NCI-H1694 treated with DMSO at 0.1 percent for 48 hours (cell line): ENCODE data around the gene PREP.
"Not testable (repeated sequence)": the region's sequence is repeated elsewhere in the genome, so short reads cannot be mapped to it uniquely, and the experiment has no call there.

Experiments used
- DNase-seq: peaks from one replicate; lab custom pipeline; 2025; lab: John Stamatoyannopoulos, UW

Gene PREP

DNA sequence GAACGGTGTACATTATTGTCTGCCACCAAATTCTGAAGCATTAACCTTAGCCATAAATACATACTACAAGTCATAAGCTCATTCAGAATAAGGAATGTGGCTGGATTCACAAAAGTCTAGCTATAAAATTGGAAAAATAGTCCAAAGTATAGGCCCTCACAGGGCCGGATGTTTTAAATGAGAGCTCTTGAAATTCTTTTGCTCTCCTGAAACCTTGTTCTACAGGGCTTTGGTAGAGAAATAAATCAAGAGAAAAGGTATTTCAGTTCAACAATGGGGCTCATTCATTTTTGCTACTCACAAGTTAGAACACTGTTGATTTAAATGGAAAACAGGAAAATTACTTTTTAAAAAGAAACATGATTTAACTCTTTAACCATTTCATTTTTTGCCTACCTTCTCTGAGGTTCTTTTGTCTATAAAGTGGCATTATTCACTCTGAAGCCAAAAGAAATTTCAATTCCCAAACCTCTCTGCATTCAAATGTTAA, 58.0 kb downstream of the PREP start:
- DNase-seq = no peak

DNA sequence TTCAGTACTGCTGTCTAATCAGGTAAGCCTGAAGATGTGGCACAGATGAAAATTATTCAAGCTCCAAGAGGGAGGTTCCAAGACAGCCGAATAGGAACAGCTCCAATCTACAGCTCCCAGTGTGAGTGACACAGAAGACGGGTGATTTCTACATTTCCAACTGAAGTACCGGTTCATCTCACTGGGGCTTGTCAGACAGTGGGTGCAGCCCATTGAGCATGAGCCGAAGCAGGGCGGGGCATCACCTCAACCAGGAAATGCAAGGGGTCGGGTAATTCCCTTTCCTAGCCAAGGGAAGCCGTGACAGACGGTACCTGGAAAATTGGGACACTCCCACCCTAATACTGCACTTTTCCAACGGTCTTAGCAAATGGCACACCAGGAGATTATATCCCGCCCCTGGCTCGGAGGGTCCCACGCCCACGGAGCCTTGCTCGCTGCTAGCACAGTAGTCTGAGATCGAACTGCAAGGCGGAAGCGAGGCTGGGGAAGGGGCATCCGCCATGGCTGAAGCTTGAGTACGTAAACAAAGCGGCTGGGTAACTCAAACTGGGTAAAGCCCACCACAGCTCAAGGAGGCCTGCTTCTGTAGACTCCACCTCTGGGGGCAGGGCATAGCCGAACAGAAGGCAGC, 64.4 kb downstream of the PREP start:
- not testable (repeated sequence) for DNase-seq

DNA sequence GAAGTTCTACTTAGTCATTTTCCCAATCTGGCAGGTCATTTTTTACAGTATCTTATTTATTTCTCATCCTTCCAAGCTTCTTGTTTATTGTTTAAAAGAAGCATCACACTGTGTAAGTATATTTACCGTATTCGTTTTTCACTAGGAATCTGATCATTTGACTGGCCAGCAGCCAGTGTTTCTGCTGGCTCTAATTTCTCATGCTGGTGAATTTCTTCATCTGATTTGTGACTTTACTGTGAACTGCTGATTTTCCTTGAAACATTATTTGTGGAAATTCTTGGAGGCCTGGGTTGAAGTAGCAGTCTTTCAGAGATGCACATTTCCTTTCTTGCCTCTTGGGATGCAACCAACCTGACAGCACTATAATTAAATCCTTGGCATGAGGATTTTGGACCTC, 65.9 kb downstream of the PREP start:
- no peak for DNase-seq

DNA sequence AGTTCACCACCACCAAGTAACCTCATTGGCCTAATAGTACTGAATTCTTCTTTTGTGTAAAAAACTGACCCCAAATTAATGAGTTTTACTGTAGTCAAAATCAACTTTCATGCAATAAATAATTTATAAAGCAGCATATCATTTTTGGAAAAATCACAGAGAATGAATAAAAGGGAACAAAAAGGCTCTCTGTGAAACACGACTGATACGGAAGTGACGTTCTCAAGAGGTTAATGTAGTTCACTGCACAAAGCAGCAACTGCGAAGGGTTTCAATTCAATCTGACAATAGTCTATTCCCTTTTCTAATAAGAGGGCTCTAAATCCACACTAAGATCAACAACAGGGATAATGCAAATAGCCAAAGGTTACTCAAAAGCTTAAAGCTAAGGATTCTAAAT, 70.3 kb downstream of the PREP start:
- no peak for DNase-seq

DNA sequence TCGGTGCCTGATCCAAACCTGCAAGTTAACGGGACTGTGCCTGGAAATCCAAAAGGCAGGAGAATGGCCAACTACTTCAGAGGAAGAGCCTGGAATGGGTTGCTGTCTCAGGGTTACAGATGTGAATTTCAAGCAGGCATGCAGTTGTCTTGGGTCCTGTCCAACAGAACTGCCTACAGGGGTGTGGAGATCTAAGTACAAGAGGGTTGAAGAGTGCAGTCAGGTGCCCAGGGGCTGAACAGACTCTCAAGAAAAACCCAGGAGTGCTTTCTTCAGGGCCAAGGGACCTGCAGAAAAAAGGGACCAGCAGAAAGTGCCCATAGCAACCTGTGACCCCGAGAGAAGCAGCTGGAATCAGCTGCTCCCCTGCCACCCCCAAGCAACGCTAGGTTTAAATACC, 71.0 kb downstream of the PREP start:
- DNase-seq = no peak

DNA sequence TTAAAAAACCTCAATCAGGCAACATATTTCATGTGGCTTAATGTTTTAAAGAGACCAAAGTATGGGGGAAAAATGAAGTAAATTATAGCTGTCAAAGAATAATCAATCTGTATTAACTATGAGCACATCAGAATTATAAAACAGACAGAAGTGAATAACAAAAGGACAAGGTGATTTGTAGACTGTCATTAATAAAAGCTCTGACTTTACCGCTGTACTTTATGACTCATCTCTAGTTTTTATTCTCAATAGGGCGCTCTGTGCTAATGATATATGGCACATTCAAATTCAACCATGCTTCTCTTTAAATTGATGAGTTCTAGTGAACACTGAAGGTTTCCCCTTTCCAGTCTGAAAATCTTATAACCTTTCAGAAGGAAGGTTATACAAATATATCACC, 72.0 kb downstream of the PREP start:
- DNase-seq = no peak

DNA sequence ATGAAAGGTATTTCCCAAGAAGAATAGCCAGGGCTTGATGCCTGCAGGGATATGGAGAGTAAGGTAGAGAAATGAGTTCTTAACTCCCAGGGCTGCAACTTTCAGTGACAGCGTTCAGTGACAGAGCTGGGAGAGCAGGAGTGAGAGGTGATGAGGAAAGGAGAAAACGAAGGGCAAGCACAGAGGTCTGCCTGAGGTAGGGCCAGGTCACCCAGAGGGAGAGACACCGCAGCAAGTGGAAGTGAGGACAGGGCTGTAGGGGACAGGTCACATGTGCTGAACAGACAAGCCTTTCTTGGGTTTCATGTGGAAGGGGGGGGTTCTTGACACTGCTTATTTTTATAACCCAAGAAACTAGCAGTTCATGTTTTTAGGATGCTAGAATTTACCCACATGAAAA, 72.5 kb downstream of the PREP start:
- DNase-seq = no peak

DNA sequence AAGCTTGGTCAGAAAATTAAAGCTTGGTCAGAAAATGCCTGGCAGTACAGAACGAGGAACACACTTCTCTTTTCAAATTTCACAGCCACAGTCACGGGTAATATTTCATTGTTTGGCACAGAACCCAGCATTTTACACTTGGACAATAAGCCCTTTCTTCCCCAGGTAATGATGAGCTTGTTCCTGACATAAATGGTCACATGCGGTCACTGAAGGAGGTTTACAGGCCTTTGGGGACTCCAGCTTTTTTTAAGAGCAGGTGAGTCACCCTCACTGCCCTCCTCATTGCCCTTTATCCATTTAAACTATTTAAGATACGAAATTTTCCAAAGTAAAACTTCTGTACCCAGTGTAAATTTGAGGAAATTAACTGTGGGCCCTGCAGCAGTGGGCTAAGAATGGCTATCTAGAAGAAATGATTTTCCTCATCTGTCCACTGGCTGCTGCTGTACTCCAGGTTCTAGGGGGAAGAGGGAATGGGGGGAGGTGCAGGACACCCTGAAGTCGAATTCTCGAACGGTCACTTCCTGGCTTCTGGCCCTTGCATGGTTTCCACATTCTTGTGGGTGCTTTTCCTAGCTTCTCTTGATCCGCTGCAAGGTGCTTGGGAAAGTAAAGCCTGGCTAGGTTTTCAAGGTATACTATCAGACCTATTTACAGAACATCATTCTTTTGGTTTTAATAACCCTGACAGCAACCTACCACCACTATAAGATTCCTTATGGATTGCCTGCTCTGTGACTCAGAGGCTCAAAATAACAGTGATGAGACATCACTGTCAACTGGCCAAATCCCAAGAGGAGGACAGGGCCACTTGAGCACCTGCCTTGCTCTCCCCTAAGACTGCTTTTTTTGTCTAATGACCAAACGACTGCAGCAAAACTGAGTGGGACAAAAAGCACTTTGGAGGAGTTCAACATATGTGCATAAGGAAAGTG, 75.8 kb downstream of the PREP start:
- no peak for DNase-seq

DNA sequence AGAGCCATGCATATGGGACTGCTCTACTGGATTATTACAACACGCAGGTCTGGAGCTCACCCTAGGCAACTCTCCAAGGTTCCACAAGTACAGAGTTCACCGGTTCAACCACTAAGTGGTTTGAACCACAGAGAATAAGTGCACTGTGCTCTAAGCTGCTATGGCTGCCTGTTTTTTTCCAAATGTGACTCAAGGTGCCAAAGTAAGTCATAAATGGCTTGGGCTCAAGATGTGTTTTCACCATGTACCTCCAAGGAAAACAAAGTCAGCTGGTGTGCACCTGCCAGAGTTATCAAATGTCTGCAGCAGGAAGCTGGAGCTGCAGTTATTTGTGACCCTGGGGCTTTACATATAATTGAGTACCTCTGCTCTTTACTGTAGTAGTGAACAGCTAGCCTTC, 76.7 kb downstream of the PREP start:
- no peak for DNase-seq

DNA sequence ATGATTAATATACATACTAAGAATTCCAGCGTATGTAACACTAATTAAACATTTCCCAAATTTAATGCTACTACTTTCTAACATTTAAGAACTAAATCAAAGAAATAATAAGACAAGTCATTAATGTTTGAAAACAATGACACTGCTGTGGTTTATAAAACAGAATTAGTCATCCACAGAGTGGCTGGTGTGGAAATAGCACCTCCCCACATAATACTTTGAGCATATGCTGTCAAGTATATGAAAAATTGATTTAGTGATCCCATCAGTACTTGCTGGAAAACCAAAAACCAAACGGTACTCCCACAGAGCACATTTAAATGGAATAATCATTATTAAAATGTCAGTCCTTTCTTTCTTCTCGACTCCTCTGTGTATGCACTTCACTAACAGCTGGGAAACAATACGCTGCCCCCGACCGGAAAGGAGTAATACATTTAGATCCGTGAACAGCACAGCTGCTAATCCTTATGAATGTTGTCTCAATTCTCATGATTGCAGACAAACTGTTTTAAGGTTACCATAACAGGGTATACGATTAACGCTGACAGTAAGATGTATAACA, 78.4 kb downstream of the PREP start:
- DNase-seq = no peak

DNA sequence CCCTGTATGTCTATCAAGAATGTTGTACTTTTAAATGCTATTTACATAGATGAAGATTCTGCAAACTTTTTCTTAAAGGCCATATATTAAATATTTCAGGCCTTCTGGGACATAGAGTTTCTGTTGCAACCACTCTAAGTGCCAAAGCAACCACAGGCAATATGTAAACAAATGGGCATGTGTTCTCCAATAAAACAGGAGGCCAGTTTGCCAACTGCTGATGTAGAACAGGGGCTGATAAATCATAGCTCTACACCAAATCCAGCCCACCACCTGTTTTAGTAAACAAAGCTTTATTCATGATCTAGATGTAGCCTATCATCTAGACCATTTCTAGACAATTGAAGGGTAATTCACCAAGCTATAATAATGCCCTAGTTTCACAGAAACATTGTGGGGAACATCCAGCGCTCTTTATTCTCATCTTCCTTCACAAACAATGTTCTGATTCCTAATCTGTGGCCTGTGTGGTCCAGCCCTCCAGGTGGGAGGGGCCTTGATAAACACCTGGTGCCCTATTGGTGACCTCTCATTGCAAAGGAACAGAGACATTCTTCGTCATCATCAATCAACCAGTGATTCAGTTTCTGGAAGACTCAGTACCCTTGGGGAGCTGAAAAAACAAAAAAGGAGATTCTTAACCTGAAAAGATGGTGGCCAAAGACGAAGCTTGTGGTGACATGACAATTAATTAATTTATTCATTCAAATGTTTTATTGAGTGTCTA, 80.2 kb downstream of the PREP start:
- DNase-seq = peak; percentile 74

DNA sequence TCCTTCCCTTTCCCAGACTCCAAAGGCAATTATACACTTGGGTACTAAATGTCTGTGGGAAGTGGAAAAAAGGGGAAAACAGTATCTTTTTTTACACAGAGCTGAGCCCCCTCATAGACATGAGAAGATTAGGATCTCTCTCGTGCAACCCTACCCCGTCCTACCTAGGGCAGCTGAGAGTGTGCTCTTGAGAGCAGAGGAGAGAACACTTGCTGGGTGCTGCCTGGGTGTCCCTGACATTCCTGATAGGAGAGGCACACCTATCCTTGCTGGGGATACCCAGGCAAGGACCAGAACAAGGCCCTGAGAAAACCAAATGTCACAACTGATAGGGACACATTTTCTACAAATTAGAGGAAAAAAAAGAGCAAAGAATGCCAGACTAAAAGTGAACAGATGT, 81.2 kb downstream of the PREP start:
- no peak for DNase-seq

DNA sequence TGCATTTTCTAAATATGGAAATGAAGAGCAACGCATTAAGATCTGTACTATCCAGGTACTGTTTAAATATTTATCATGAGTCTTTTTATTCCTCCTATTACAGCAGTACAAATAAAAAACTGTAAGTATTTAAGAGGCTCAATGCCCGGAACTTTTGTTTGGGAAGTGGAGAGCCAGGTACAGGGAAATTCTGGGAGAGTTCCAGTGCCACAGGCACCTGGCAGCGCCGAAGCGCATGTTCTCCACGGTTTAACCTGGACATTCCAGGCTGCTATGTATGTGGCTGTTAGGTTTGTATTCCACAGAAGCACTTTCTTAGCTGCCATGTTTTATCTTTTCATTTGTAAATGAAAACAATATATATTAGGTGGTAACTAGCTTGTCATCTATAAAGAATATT, 81.7 kb downstream of the PREP start:
- DNase-seq = no peak

DNA sequence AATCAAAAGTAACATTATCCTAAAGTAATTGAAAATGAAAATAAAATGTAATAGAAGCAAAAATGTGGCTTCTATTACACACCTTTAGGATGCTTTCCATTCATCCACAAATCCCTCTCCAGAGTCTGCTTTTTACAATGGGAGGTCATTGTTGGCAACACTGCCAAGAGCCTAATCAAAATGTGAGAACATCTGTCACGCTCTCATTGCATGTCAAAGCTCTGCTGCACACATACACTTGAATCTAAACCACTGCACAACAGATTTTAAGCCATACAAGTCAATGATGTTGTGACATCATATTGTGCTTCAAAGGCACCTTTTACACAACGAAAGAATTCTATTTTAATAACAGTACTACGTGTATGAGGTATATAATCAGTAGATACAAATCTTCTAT, 82.1 kb downstream of the PREP start:
- peak; percentile 89 for DNase-seq

DNA sequence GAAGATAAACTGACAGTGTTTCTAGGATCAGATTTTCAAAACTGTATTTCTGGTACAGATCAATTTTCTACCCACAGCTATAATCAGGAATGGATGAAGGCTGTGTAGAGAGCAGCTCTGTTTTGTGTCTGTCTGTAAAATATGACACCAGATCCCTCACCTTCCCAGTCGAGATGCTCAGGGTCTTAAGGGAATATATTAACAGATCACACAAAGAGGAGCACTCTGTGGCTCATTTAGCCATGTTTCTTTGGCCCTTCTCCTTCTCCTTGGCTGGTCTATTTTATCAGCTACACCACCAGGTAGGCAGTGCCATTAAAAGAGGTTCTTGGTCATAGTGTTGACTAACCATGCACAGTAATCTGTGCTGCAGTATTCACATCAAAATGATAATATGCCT, 82.6 kb downstream of the PREP start:
- no peak for DNase-seq

DNA sequence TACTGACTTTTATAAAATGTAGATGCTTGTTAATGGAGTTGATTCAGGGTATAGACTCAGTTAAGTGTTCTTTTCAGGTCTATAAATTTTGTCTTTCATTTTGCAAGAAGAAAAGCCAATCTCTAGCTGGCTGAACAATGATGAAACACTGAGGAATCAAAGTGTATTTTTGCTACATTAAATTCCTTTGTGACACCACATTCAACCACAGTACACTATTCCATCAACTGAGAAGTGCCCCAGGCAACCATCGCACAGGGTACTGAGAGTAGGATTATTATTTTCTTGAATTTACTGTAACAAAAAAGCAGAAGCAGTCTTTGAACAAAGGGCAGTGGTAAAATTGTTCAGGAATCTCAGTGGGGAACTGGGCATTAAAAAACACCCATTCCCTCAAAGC, 83.6 kb downstream of the PREP start:
- no peak for DNase-seq

DNA sequence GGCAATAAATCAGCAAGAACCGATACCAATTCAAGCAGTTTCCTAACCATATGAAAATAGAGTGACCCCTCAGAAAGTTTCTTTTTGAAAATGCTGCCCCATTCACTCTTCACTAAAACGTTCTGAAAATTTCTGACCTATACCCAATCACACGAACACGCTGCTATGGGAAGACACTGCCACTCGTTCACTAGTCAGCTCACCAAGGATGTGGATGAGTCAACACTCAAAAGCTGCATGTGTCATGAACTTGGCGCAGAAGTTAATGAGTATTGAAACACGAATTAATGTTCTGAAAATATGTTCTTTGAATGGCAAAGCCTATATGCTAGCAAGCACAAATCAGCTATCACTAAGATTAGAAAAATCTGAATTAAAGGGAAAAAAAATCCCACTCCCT, 84.2 kb downstream of the PREP start:
- no peak for DNase-seq

DNA sequence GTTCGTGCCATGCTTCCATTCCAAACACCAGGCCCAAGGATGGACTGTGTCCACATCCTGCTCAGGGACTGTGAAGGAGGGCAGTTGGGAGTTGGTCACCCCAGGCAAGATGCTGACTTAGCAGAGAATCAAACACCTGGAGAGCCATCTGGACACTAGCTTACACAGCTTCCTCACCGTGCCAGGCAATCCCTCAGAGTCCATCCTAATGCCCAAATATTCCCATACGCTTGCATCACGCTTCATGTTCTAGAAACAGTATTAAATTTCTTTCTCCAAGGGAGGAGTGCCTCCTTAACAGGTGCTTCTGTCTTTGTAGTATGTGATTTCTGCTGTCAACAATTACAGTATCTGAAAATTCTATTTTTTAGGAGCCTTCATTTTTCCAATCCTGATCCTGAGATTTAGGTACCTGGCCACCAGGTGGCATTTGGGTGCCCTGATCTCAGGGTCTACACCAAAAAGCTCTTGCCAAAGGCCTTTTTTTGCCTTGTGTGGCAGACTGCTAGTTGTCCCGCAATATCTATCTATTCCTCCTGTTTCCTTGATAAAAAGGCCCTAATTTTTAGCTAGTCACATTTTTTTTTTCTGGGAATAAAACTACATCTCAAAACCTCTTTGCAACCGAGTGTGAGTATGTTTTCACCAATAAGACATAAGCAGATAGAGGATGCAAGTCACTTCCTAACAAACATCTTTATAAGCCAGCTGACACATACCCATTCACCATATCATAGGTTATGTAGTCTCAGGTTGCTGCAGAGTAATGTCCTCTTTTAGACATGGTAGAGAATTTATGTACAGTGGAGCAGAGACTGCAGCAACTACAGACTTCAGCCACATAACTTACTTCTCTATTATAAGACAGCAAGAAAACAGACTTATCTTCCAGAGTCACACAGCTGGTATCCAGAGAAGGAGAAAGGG, 85.0 kb downstream of the PREP start:
- DNase-seq = no peak

DNA sequence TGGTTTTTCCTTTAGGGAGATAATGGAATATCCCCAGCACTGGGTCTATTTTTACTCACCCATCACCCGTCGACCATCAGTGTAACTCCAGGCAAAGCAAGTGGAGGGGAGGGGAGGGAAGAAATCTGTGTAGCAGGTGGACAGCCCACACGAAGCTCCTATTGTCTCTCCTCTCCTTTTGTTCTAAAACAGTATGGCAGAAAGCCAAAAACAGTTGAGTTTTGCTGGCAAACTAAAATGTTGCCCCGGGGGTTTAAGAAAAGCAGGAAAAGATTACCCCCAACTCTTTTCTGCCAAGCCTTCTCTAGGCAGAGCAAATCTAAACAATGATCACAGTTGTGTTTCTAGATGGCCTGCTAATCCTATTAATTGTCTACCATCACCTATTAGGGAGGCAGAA, 89.7 kb downstream of the PREP start:
- no peak for DNase-seq

DNA sequence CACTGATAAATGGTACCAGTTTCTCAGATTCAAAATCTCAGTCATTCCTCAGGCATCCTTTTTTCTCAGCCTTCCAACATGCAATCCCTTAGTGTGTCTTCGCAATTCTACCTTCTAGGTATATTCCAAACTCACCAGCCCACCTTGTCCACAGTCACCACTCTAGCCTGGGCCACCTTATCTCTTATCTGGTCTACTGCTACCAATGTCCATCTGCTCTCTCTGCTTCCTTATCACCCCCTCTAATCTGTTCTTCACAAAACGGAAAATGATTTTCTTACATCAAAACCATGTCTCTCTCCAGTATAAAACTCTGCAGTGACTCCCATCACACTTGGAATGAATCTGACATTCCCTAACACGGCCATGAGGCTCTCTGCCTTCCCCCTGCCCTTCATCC, 91.9 kb downstream of the PREP start:
- DNase-seq = no peak

DNA sequence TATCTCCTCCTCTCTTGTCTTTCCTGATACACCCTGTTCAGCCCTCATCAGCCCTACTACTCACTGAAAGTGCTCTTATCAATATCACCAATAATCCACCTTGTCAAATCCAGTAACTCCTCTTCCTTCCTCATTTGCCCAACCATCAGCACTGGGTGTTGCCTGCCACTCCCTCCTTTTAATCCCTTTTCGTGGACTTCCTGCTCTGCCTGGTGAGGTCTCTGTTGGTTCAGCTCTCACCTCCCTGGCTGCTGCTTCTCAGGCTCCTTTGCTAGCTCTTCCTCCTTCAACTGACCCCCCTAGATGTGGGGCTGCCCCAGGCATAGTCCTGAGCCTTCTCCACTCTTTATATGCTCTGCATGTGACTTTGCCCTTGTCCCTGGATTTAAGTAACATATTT, 92.5 kb downstream of the PREP start:
- no peak for DNase-seq
